Spleen (tissue), 11 donors: ENCODE measurements around the gene ACSS1. TPM values are rescaled to one million over a fixed set of nuclear protein-coding genes. Genes with fewer than 3 reads are reported as not detected.

Experiments
- DNase-seq: peaks from one replicate; pipeline ENCODE4 v3.0.0-alpha.2; 2020
- H3K27ac ChIP-seq, 8 donors: fragments of 200-600 bp; sonication (generic) in 7 of 8; 1 replicate in 4 of 8; 2 replicates in 4 of 8; pipeline versions ENCODE4 v1.5.0 to v1.8.0; 2016 to 2021; ENCODE audit warnings: inconsistent platforms in 4 of 8, mild to moderate bottlenecking in 4 of 8, moderate library complexity in 1 of 8
- H3K27me3 ChIP-seq, 7 donors: fragments of 200-600 bp; sonication (generic) in 6 of 7; replicated peaks in 1 of 7; 1 replicate in 4 of 7; 2 replicates in 3 of 7; pipeline versions ENCODE4 v1.5.0 to v1.8.0; 2016 to 2021; ENCODE audit warnings: inconsistent platforms in 3 of 7, mild to moderate bottlenecking in 1 of 7
- H3K36me3 ChIP-seq, 6 donors: fragments of 200-600 bp; sonication (generic) in 5 of 6; 1 replicate in 4 of 6; 2 replicates in 2 of 6; pipeline versions ENCODE4 v1.5.0 to v1.8.0; 2016 to 2021; ENCODE audit warnings: inconsistent platforms in 2 of 6
- H3K4me1 ChIP-seq, 6 donors: fragments of 200-600 bp; sonication (generic) in 5 of 6; 1 replicate in 3 of 6; 2 replicates in 3 of 6; pipeline versions ENCODE4 v1.5.0 to v1.8.0; 2016 to 2021; ENCODE audit warnings: inconsistent platforms in 3 of 6
- H3K4me3 ChIP-seq, 8 donors: fragments of 200-600 bp; sonication (generic) in 7 of 8; 1 replicate in 4 of 8; 2 replicates in 4 of 8; pipeline versions ENCODE4 v1.5.0 to v1.8.0; 2016 to 2021; ENCODE audit warnings: inconsistent platforms in 4 of 8, mild to moderate bottlenecking in 4 of 8, moderate library complexity in 2 of 8
- H3K9me3 ChIP-seq, 8 donors: fragments of 200-600 bp; sonication (generic) in 7 of 8; 1 replicate in 4 of 8; 2 replicates in 4 of 8; pipeline versions ENCODE4 v1.5.0 to v1.8.0; 2016 to 2021; ENCODE audit warnings: inconsistent platforms in 4 of 8
- POLR2A ChIP-seq, 3 donors: fragments of 450-650 bp; IDR thresholded peaks; one replicate each; pipeline ENCODE4 v1.5.1; 2017; ENCODE audit warnings: antibody characterized with exemption in 3 of 3, mild to moderate bottlenecking in 1 of 3
- POLR2AphosphoS5 ChIP-seq, 3 donors: sonication (generic); formaldehyde crosslinking; IDR thresholded peaks; one replicate each; pipeline ENCODE4 v1.5.1; 2017; ENCODE audit warnings: antibody characterized with exemption in 3 of 3
- WGBS, 5 donors: extraction: QIAGEN DNeasy Blood & Tissue Kit in 3 of 5; methylation state at CpG; one replicate each; pipeline versions ENCODE4 v1.1.5 to v1.1.7; 2013 to 2018; 5-methylcytosine and 5-hydroxymethylcytosine counted together
- intact Hi-C: fragments of 100-400 bp; cut with DNase I; formaldehyde crosslinking; loops from one replicate; pipeline ENCODE4 v1.15.0; 2023; ENCODE audit warnings: low total_unique reads
- polyA plus RNA-seq, 3 donors: library from polyadenylated mRNA; stranded (reverse); fragments of 200-250 nt; gene quantifications; one replicate each; pipeline ENCODE4 v1.2.1, GENCODE V29; 2013
- total RNA-seq, 7 donors: library from RNA; depleted of rRNA in 3 of 7; stranded (reverse); fragments of >200 nt in 3 of 7; fragmentation: NEBNext Ultra II Directional in 4 of 7; extraction: Animal tissue kit (Norgen Biotek cat#: 25700) in 4 of 7; gene quantifications; one replicate each; pipeline versions ENCODE4 v1.1.0 to v1.2.1, GENCODE V29; 2016 to 2021
- TF ChIP-seq, protein P1 (sequence below), 11 experiments: fragments of 200-600 bp in 7 of 11; fragments of 450-650 bp in 4 of 11; sonication (generic) in 4 of 11; IDR thresholded peaks in 8 of 11; conservative IDR thresholded peaks in 3 of 11; 1 replicate in 7 of 11; 2 replicates in 4 of 11; pipeline versions ENCODE4 v1.4.0 to v1.8.0; 2016 to 2021; ENCODE audit warnings: antibody characterized with exemption in 11 of 11, inconsistent platforms in 4 of 11, mild to moderate bottlenecking in 1 of 11
- donor health status: healthy with polysubstance abuse.
- donor health status: DM: no; HTN: no; CAD: no; lungs with moderate emphysema.
- donor health status: DM: no; HTN: no; CAD: no.
- donor health status: Bipolar disorder and iron deficiency.
- donor health status: healthy.
- donor health status: DM: no; HTN: no; CAD: no.
- donor health status: DM: yes; HTN: yes; CAD: no.

ACSS1 gene
- total and polyA plus RNA-seq, 10 donors: 20.3 to 50.8 (median 36.4) TPM

DNA sequence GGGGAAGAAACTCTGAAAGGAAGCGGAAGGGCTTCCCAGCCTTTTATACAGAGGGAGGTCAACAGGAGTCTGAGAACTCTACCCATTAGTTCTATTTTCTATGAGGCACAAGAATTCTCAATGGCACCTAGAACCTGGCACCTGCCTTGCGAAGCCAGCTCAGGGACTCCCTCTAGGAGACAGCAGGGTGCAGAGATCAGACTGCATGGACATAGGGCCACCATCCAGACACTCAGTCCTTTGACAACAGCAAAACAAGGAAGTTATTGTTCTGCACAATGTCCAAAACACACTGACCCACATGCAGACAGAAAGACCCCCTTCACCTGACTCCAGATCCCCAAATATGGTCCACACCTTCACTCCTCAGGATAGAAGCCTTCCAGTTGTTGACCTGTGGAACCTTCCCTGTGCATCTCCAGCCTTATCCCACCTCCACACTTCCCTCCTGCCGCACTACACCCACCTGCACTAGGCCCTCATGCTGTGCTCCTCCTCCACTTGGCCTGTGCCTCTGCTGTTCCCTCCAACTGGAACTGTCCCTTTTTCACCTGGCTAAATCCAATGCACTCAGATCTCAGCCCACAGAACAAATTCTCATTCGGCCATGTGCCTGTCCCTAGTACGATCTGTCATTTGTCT, 27.8 kb downstream of the ACSS1 start:
- 95 to 97% (median 97%) methylated on average over 5 of the region's 5 CpGs for WGBS, 5 donors
- H3K27me3 ChIP-seq: no peaks in the 10 kb centered on the region
- H3K4me3 ChIP-seq: no peak overlapping the region
- TF ChIP-seq POLR2A (IDR thresholded peaks at IDR 0.05) (no peak), POLR2AphosphoS5 (IDR thresholded peaks at IDR 0.05) (no peak)
- TF ChIP-seq, protein P1, sequence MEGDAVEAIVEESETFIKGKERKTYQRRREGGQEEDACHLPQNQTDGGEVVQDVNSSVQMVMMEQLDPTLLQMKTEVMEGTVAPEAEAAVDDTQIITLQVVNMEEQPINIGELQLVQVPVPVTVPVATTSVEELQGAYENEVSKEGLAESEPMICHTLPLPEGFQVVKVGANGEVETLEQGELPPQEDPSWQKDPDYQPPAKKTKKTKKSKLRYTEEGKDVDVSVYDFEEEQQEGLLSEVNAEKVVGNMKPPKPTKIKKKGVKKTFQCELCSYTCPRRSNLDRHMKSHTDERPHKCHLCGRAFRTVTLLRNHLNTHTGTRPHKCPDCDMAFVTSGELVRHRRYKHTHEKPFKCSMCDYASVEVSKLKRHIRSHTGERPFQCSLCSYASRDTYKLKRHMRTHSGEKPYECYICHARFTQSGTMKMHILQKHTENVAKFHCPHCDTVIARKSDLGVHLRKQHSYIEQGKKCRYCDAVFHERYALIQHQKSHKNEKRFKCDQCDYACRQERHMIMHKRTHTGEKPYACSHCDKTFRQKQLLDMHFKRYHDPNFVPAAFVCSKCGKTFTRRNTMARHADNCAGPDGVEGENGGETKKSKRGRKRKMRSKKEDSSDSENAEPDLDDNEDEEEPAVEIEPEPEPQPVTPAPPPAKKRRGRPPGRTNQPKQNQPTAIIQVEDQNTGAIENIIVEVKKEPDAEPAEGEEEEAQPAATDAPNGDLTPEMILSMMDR (IDR thresholded peaks at IDR 0.05 in 8 of 11, conservative IDR thresholded peaks at IDR 0.05 in 3 of 11): no peak
- H3K4me1 ChIP-seq: peaks cover 0 to 66% (median 16%) of the 10 kb centered on the region in 6 donors
- DNase-seq: peak; percentile 41
- intact Hi-C loops: no loop called here
- peaks cover 0 to 74% (median 19%) of the 10 kb centered on the region in 6 donors for H3K36me3 ChIP-seq
- H3K27ac ChIP-seq: no peak overlapping the region
- no peaks in the 10 kb centered on the region for H3K9me3 ChIP-seq

DNA sequence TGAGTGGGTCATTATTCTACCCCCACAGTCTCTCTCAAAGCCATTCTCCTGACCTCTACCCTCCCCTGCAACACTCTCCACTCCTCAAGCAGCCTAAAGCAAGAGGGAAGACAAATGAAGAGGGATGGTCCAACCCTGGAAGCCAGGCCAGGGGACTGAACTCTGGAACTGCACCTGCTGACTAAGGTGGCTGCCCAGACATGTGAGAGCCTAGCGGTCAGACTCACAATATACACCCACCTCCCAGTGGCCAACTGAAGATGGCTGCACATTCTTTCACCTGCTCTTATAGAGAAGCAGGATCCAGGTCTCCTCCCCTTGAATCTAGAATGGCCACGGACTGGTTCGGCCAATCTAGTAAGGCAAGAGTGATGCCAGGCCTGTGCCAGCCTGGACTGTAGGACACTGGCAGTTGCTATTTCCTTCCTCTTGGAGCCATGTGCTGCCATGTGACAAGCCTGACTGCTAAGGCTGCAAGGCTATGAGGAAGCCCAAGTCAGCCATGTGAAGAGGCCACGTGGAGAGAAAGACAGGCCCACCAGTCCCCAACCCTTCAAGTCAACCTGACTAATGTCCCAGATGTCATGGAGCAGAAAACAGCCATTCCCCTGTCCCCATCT, 31.8 kb downstream of the ACSS1 start:
- Histone ChIP-seq H3K9me3 (no peaks in the 10 kb centered on the region), H3K27me3 (no peaks in the 10 kb centered on the region), H3K27ac (no peak overlapping the region), H3K36me3 (peaks cover 0 to 90% (median 33%) of the 10 kb centered on the region in 6 donors), H3K4me1 (peaks cover 0 to 45% (median 6%) of the 10 kb centered on the region in 6 donors), H3K4me3 (no peak overlapping the region)
- 78 to 91% (median 83%) methylated on average over 3 to 4 of the region's 4 CpGs for WGBS, 5 donors
- TF ChIP-seq, protein P1 (IDR thresholded peaks at IDR 0.05 in 8 of 11, conservative IDR thresholded peaks at IDR 0.05 in 3 of 11): no peak
- no peak for TF ChIP-seq POLR2A (IDR thresholded peaks at IDR 0.05)
- TF ChIP-seq POLR2AphosphoS5 (IDR thresholded peaks at IDR 0.05): no peak
- peak; percentile 41 for DNase-seq
- intact Hi-C loops: no loop called here

DNA sequence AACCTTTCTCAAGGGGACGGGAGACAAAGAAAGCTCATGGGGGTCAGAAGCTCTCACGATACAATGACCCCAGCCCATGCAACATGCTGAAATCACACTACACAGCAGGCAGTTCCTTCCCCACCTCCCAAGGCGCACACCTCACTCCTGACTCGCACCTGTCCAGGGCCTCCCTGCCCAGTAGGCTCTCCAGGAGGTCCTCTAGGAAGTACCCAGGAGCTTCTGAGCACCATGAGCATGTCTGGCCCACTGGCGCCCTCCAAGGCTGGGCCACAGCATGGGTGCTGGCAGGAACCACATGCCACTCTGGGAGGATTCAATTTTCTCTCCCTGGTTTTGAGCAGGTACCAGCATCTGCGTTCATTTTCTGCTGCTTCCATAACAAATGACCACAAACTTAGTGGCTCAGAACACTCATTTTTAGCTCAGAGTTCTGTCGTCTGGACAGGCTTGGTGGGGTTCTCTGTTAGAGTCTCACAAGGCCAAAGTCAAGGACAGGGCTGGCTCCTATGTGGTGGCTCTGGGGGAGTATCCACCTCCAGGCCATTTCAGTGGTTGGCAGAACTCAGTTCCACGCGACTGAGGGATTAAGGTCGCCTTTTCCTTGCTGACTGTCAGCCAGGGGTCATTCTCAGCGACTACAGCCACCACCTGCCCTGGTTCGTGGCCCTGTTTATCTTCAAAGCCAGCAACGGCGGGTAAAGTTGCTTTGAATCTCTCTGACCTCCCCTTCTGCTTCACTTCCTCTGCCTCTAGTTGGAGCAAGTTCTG, 32.7 kb downstream of the ACSS1 start:
- Histone ChIP-seq H3K9me3 (no peaks in the 10 kb centered on the region), H3K27ac (no peak overlapping the region), H3K36me3 (peaks cover 0 to 90% (median 35%) of the 10 kb centered on the region in 6 donors), H3K4me3 (no peak overlapping the region), H3K27me3 (no peaks in the 10 kb centered on the region), H3K4me1 (peaks cover 0 to 43% (median 6%) of the 10 kb centered on the region in 6 donors)
- intact Hi-C loops: no loop called here
- TF ChIP-seq, protein P1 (IDR thresholded peaks at IDR 0.05 in 8 of 11, conservative IDR thresholded peaks at IDR 0.05 in 3 of 11): no peak
- no peak for TF ChIP-seq POLR2A (IDR thresholded peaks at IDR 0.05)
- TF ChIP-seq POLR2AphosphoS5 (IDR thresholded peaks at IDR 0.05): no peak
- peak; percentile 49 for DNase-seq
- WGBS, 5 donors: 78 to 93% (median 85%) methylated on average over 13 to 14 of the region's 14 CpGs

DNA sequence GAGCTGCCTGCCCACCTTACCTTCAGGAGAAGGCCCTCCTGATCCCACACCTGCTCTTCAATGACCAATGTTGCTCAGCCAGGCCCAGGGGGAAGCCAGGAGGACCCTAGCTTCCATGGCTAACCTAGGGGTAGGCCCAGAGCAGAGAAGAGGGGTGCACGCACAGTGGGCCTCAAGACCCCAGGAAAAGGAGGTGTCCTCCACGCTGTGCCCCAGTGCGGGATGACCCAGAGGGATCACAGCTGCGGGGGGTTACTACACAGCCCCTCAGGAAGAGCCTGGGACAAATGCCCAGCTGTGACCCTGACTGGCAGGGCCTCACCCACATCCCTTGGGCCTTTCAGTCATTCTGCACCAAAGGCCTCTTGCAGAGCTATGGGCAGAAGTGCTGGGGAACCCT, 33.8 kb downstream of the ACSS1 start:
- no peaks in the 10 kb centered on the region for H3K27me3 ChIP-seq
- TF ChIP-seq, protein P1 (IDR thresholded peaks at IDR 0.05 in 8 of 11, conservative IDR thresholded peaks at IDR 0.05 in 3 of 11): no peak
- no peak for TF ChIP-seq POLR2AphosphoS5 (IDR thresholded peaks at IDR 0.05)
- intact Hi-C loops: no loop called here
- H3K36me3 ChIP-seq: peaks cover 0 to 90% (median 36%) of the 10 kb centered on the region in 6 donors
- 91 to 99% (median 94%) methylated on average over 4 of the region's 4 CpGs for WGBS, 5 donors
- no peak overlapping the region for H3K27ac ChIP-seq
- H3K9me3 ChIP-seq: no peaks in the 10 kb centered on the region
- peaks cover 0 to 36% (median 5%) of the 10 kb centered on the region in 6 donors for H3K4me1 ChIP-seq
- DNase-seq: peak; percentile 46
- H3K4me3 ChIP-seq: no peak overlapping the region
